H1 (cell line): ENCODE measurements around the gene BZW1. TPM values are rescaled to one million over a fixed set of nuclear protein-coding genes. Genes with fewer than 3 reads are reported as not detected.
A peak's percentile ranks its signal among the peaks of the same experiment; 100 is the strongest.

Source experiments
- CTCF ChIA-PET: fragments of 300-600 bp; sonication (Branson Sonifier 250); formaldehyde crosslinking; loops from one replicate; lab custom pipeline; 2021; ENCODE audit not compliant: partially characterized antibody; lab: Charles Lee
- POLR2A ChIA-PET: fragments of 300-600 bp; sonication (Branson Sonifier 250); formaldehyde crosslinking; loops from one replicate; lab custom pipeline; 2021; ENCODE audit warnings: inconsistent platforms; ENCODE audit not compliant: partially characterized antibody; lab: Charles Lee
- DNase-seq, 2 experiments: peaks; one replicate each; pipeline versions ENCODE4 v3.0.0 to v3.0.0-alpha.2; 2010 to 2022; ENCODE audit warnings: low spot score in 2 of 2, low read depth in 1 of 2, mixed read lengths in 1 of 2
- FAIRE-seq: peaks from 2 replicates; lab custom pipeline; 2011; peaks lifted over from hg19 to GRCh38; lab: Jason Lieb, UNC
- H2AFZ ChIP-seq: 2 replicates; pipeline ENCODE4 v1.8.1; 2012; ENCODE audit warnings: low read length, inconsistent platforms
- H2AK5ac ChIP-seq: 2 replicates; pipeline ENCODE4 v1.6.1; 2013; ENCODE audit warnings: low read depth, low read length
- H2BK120ac ChIP-seq: replicated peaks from 2 replicates; pipeline ENCODE3; 2013; ENCODE audit warnings: low read depth, low read length, inconsistent platforms
- H2BK12ac ChIP-seq: 2 replicates; pipeline ENCODE4 v1.6.1; 2013; ENCODE audit warnings: low read depth, low read length
- H2BK15ac ChIP-seq: 2 replicates; pipeline ENCODE4 v1.6.1; 2013; ENCODE audit warnings: low read length
- H2BK20ac ChIP-seq: 2 replicates; pipeline ENCODE4 v1.6.1; 2013; ENCODE audit warnings: low read length
- H2BK5ac ChIP-seq: 2 replicates; pipeline ENCODE4 v1.6.1; 2013; ENCODE audit warnings: low read depth, low read length
- H3K14ac ChIP-seq: 2 replicates; pipeline ENCODE4 v1.6.1; 2013; ENCODE audit warnings: inconsistent platforms; ENCODE audit not compliant: insufficient read length
- H3K18ac ChIP-seq: 2 replicates; pipeline ENCODE4 v1.6.1; 2013; ENCODE audit warnings: low read length; ENCODE audit errors: extremely low read depth
- H3K23ac ChIP-seq: 2 replicates; pipeline ENCODE4 v1.6.1; 2013; ENCODE audit warnings: inconsistent platforms; ENCODE audit not compliant: insufficient read length
- H3K23me2 ChIP-seq: 2 replicates; pipeline ENCODE4 v1.6.1; 2013; ENCODE audit warnings: low read depth, low read length
- H3K27ac ChIP-seq: 2 replicates; pipeline ENCODE4 v1.6.1; 2011; ENCODE audit warnings: low read depth, low read length, inconsistent platforms
- H3K27me3 ChIP-seq, 4 experiments: replicated peaks in 1 of 4; 1 replicate in 1 of 4; 2 replicates in 3 of 4; pipeline versions ENCODE4 v1.6.1 to v1.8.1; 2011 to 2013; ENCODE audit warnings: low read length in 3 of 4, mild to moderate bottlenecking in 3 of 4, inconsistent platforms in 2 of 4, mixed read lengths in 2 of 4, moderate library complexity in 1 of 4; ENCODE audit not compliant: control insufficient read depth in 3 of 4, insufficient read depth in 3 of 4; ENCODE audit errors: extremely low read depth in 1 of 4
- H3K36me3 ChIP-seq, 4 experiments: 2 replicates each; pipeline versions ENCODE4 v1.6.1 to v1.8.1; 2011 to 2013; ENCODE audit warnings: mild to moderate bottlenecking in 4 of 4, low read length in 3 of 4, moderate library complexity in 2 of 4, control low read depth in 1 of 4, inconsistent platforms in 1 of 4; ENCODE audit not compliant: insufficient read depth in 4 of 4, control insufficient read depth in 2 of 4
- H3K4ac ChIP-seq: replicated peaks from 2 replicates; pipeline ENCODE3; 2013; ENCODE audit warnings: low read length, low read depth, mixed read lengths, inconsistent platforms; ENCODE audit not compliant: insufficient read length
- H3K4me1 ChIP-seq, 4 experiments: replicated peaks in 1 of 4; 1 replicate in 1 of 4; 2 replicates in 3 of 4; pipeline versions ENCODE4 v1.6.1 to v1.8.1; 2011 to 2013; ENCODE audit warnings: low read length in 3 of 4, inconsistent platforms in 2 of 4, mixed read lengths in 1 of 4; ENCODE audit not compliant: insufficient read depth in 4 of 4, control insufficient read depth in 3 of 4
- H3K4me2 ChIP-seq, 2 experiments: 2 replicates each; pipeline versions ENCODE4 v1.6.1 to v1.8.1; 2011 to 2013; ENCODE audit warnings: low read depth in 2 of 2, low read length in 2 of 2, control low read depth in 1 of 2, inconsistent platforms in 1 of 2, mild to moderate bottlenecking in 1 of 2; ENCODE audit not compliant: insufficient read depth in 1 of 2
- H3K4me3 ChIP-seq, 4 experiments: fragments of 200-600, 300-600 bp in 1 of 4; sonication (generic), shearing (Covaris generic), sonication (Bioruptor Twin) in 1 of 4; 2 replicates each; pipeline versions ENCODE4 v1.5.1 to v1.8.1; 2011 to 2016; ENCODE audit warnings: low read length in 4 of 4, low read depth in 3 of 4, control low read depth in 2 of 4, inconsistent platforms in 2 of 4, mild to moderate bottlenecking in 2 of 4, mixed read lengths in 1 of 4, moderate library complexity in 1 of 4; ENCODE audit not compliant: insufficient read depth in 2 of 4; ENCODE audit errors: extremely low read depth in 1 of 4
- H3K56ac ChIP-seq: replicated peaks from 2 replicates; pipeline ENCODE3; 2013; ENCODE audit warnings: low read depth, mild to moderate bottlenecking, mixed read lengths, low read length, inconsistent platforms; ENCODE audit not compliant: insufficient read length
- H3K79me1 ChIP-seq: 2 replicates; pipeline ENCODE4 v1.6.1; 2013; ENCODE audit warnings: low read depth, low read length, control low read depth
- H3K79me2 ChIP-seq, 2 experiments: 2 replicates each; pipeline versions ENCODE4 v1.6.1 to v1.8.1; 2012 to 2013; ENCODE audit warnings: low read length in 2 of 2, mild to moderate bottlenecking in 2 of 2, inconsistent platforms in 1 of 2; ENCODE audit not compliant: insufficient read depth in 2 of 2, control insufficient read depth in 1 of 2
- H3K9ac ChIP-seq, 4 experiments: replicated peaks in 1 of 4; 1 replicate in 1 of 4; 2 replicates in 3 of 4; pipeline versions ENCODE4 v1.6.1 to v1.8.1; 2011 to 2013; ENCODE audit warnings: low read depth in 3 of 4, low read length in 3 of 4, control low read depth in 2 of 4, mild to moderate bottlenecking in 2 of 4, moderate library complexity in 2 of 4, inconsistent platforms in 1 of 4; ENCODE audit errors: extremely low read depth in 1 of 4
- H3K9me3 ChIP-seq, 2 experiments: 2 replicates each; pipeline versions ENCODE4 v1.6.1 to v1.8.1; 2012 to 2013; ENCODE audit warnings: mild to moderate bottlenecking in 2 of 2, moderate library complexity in 2 of 2, control low read depth in 1 of 2, inconsistent platforms in 1 of 2, low read depth in 1 of 2, low read length in 1 of 2, mixed read lengths in 1 of 2; ENCODE audit not compliant: insufficient read depth in 2 of 2
- H4K20me1 ChIP-seq, 2 experiments: replicated peaks in 1 of 2; 2 replicates each; pipeline versions ENCODE3 to v1.8.1; 2011 to 2013; ENCODE audit warnings: inconsistent platforms in 2 of 2, low read length in 2 of 2, mild to moderate bottlenecking in 1 of 2; ENCODE audit not compliant: insufficient read depth in 2 of 2, control insufficient read depth in 1 of 2
- H4K5ac ChIP-seq: 2 replicates; pipeline ENCODE4 v1.6.1; 2013; ENCODE audit warnings: low read length, low read depth, mixed read lengths, inconsistent platforms; ENCODE audit not compliant: insufficient read length
- H4K8ac ChIP-seq: 2 replicates; pipeline ENCODE4 v1.8.0; 2013; ENCODE audit warnings: mild to moderate bottlenecking, moderate library complexity, low read length, inconsistent platforms; ENCODE audit not compliant: insufficient read depth; ENCODE audit errors: extremely low read depth
- H4K91ac ChIP-seq: replicated peaks from 2 replicates; pipeline ENCODE3; 2013; ENCODE audit warnings: low read length, mixed read lengths, inconsistent platforms; ENCODE audit not compliant: insufficient read length
- BRCA1 ChIP-seq: IDR thresholded peaks from 2 replicates; pipeline ENCODE4 v1.6.1; 2012; ENCODE audit warnings: low read depth, low read length, improper control_type of control experiment
- CREB1 ChIP-seq: IDR thresholded peaks from 2 replicates; pipeline ENCODE4 v1.6.1; 2012; ENCODE audit warnings: inconsistent platforms
- MAX ChIP-seq: IDR thresholded peaks from 2 replicates; pipeline ENCODE4 v1.6.1; 2012; ENCODE audit warnings: inconsistent platforms
- POLR2A ChIP-seq, 2 experiments: IDR thresholded peaks; 1 replicate in 1 of 2; 2 replicates in 1 of 2; pipeline ENCODE4 v1.6.1; 2011; ENCODE audit warnings: low read depth in 2 of 2, low read length in 2 of 2, mild to moderate bottlenecking in 2 of 2; ENCODE audit errors: control extremely low read depth in 1 of 2
- WGBS, 2 experiments: shearing (Covaris generic) in 1 of 2; methylation state at CpG; one replicate each; pipeline versions ENCODE4 v1.1.6 to v1.1.7; 2013 to 2015; ENCODE audit warnings: low lambda C conversion rate in 2 of 2, mixed read lengths in 2 of 2, inconsistent platforms in 1 of 2, low coverage in 1 of 2, missing lambda C conversion rate in 1 of 2; ENCODE audit not compliant: insufficient replicate concordance in 2 of 2, insufficient coverage in 1 of 2, insufficient read length in 1 of 2; ENCODE audit errors: extremely low coverage in 1 of 2, missing lambda C conversion rate in 1 of 2; 5-methylcytosine and 5-hydroxymethylcytosine counted together
- polyA plus RNA-seq, 7 experiments: library from polyadenylated mRNA; depleted of rRNA in 3 of 7; stranded (reverse) in 5 of 7; unstranded in 2 of 7; fragments of >200 nt in 5 of 7; fragments of 200-250 nt in 2 of 7; gene quantifications; 1 replicate in 5 of 7; 2 replicates in 1 of 7; 4 replicates in 1 of 7; pipeline versions ENCODE4 v1.2.1 to v1.2.3, GENCODE V29; 2011 to 2013; ENCODE audit warnings: missing spikeins in 2 of 7, mixed read lengths in 2 of 7
- total RNA-seq: library from RNA; stranded (reverse); fragmentation: NEBNext Ultra II Directional; extraction: Animal tissue kit (Norgen Biotek cat#: 25700); gene quantifications from 2 replicates; pipeline ENCODE4 v1.2.1, GENCODE V29; 2021
- TF ChIP-seq, protein P1 (sequence below): IDR thresholded peaks from 2 replicates; pipeline ENCODE4 v1.6.1; 2012; ENCODE audit warnings: low read length, inconsistent platforms

BZW1 gene
- total and polyA plus RNA-seq, 2 of the 8 experiments (the other 6 are each of a cell fraction or from before 2014, with no cell fraction given), result 152 to 335 TPM

GRCh38 chr2:200862532-200863000 lies 50.9 kb downstream of the BZW1 start:
- TF ChIP-seq MAX (peak; percentile 26; the same call in 1 of the 2 replicates), CREB1 (0 out of 2 replicates have a peak, but pooled peaks have one; percentile 27), POLR2A (IDR thresholded peaks at IDR 0.05; ENCODE audit: control extremely low read depth in 1 of 2, low read depth in 2 of 2, low read length in 2 of 2) (peak in 1 of 2 experiments; percentile 62; a peak in 1 of 3 replicates), BRCA1 (no peak)
- TF ChIP-seq, protein P1, sequence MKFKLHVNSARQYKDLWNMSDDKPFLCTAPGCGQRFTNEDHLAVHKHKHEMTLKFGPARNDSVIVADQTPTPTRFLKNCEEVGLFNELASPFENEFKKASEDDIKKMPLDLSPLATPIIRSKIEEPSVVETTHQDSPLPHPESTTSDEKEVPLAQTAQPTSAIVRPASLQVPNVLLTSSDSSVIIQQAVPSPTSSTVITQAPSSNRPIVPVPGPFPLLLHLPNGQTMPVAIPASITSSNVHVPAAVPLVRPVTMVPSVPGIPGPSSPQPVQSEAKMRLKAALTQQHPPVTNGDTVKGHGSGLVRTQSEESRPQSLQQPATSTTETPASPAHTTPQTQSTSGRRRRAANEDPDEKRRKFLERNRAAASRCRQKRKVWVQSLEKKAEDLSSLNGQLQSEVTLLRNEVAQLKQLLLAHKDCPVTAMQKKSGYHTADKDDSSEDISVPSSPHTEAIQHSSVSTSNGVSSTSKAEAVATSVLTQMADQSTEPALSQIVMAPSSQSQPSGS, result 0 out of 2 replicates have a peak, but pooled peaks have one; percentile 29
- TF ChIP-seq, all 59 proteins: peak for 4
- Histone ChIP-seq H3K4me1 (peaks cover 0 to 5% (median 0%) of the 10 kb centered on the region in 4 experiments; a peak in 1 of 7 replicates), H2AK5ac (0 out of 2 replicates have a peak overlapping the region, but pooled peaks have one; percentile 7), H4K5ac (no peak overlapping the region), H3K36me3 (peaks cover 5 to 38% (median 24%) of the 10 kb centered on the region in 4 experiments), H3K18ac (no peak overlapping the region; the same call in 1 of the 2 replicates), H3K23ac (no peak overlapping the region), H2BK120ac (no peak overlapping the region), H3K23me2 (peaks cover 6% of the 10 kb centered on the region; the same call in 1 of the 2 replicates), H3K14ac (no peak overlapping the region), H2BK12ac (no peak overlapping the region), H3K4me2 (peak overlapping the region; percentile 90), H2BK20ac (no peak overlapping the region), H3K79me2 (peaks cover 21 to 49% of the 10 kb centered on the region in 2 experiments), H3K9ac (peak overlapping the region; percentile 13 to 97 (median 80)), H4K20me1 (peaks cover 0 to 4% of the 10 kb centered on the region in 2 experiments), H4K91ac (no peak overlapping the region), H3K79me1 (no peaks in the 10 kb centered on the region; the same call in 1 of the 2 replicates), H2BK15ac (no peak overlapping the region), H3K27ac (0 out of 2 replicates have a peak overlapping the region, but pooled peaks have one; percentile 0), H3K27me3 (no peaks in the 10 kb centered on the region; a peak in 1 of 7 replicates), H3K4me3 (peak overlapping the region; percentile 87 to 99 (median 94)), H3K9me3 (no peaks in the 10 kb centered on the region), H3K4ac (no peak overlapping the region), H4K8ac (no peak overlapping the region), H3K56ac (no peak overlapping the region), H2AFZ (no peak overlapping the region), H2BK5ac (peak overlapping the region; percentile 5; the same call in 1 of the 2 replicates)
- WGBS, 2 experiments, result 4% methylated on average over 13 of the region's 13 CpGs; no CpG with 5 or more reads in 1 of the 2 experiments
- no peak for DNase-seq
- FAIRE-seq, result no peak
- ChIA-PET CTCF (interaction anchor here (1.3 kb wide), 1 partner anchor 149 kb away, joined by 4 read pairs; no protein-coding TSS in a partner anchor), POLR2A (interaction anchor here (2.0 to 3.0 kb wide), 2 partner anchors 28 to 34 kb away, joined by 12 to 53 read pairs; partner anchors contain the start of genes NIF3L1 and PPIL3)
